AG09319 (cell line): ENCODE measurements around the gene UFC1.

Experiments
- DNase-seq: peaks from one replicate; pipeline ENCODE4 v3.0.0-alpha.2; 2010; ENCODE audit warnings: low read depth; ENCODE audit errors: extremely low read depth
- TF ChIP-seq, protein P1 (sequence below): IDR thresholded peaks from 2 replicates; pipeline ENCODE4 v1.5.1; 2011; ENCODE audit warnings: low read depth, mild to moderate bottlenecking, inconsistent platforms, low read length, moderate library complexity

The UFC1 gene

GRCh38 chr1:161195171-161195570, 41.4 kb downstream of the UFC1 start:
- DNase-seq, result no peak
- TF ChIP-seq, protein P1, sequence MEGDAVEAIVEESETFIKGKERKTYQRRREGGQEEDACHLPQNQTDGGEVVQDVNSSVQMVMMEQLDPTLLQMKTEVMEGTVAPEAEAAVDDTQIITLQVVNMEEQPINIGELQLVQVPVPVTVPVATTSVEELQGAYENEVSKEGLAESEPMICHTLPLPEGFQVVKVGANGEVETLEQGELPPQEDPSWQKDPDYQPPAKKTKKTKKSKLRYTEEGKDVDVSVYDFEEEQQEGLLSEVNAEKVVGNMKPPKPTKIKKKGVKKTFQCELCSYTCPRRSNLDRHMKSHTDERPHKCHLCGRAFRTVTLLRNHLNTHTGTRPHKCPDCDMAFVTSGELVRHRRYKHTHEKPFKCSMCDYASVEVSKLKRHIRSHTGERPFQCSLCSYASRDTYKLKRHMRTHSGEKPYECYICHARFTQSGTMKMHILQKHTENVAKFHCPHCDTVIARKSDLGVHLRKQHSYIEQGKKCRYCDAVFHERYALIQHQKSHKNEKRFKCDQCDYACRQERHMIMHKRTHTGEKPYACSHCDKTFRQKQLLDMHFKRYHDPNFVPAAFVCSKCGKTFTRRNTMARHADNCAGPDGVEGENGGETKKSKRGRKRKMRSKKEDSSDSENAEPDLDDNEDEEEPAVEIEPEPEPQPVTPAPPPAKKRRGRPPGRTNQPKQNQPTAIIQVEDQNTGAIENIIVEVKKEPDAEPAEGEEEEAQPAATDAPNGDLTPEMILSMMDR, result no peak

DNA sequence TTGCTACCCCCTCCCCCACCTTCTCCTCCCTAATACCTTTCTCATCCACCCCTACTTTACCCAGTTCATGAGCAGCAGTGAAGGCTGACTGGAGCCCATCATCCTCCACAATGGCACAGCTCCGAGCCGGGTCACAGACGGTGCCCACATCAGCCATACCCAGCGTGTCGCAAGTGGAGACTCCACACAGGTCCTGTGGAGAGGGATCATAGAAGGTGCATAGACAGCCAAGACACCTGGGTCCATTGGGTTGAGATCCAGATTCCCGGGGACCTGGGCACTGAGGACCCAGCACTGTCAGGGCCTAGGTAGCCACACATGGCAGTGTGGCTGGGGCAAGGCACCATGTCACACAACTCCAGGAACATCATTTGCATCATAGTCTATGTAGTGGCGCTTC, 42.3 kb downstream of the UFC1 start:
- TF ChIP-seq, protein P1, result no peak
- no peak for DNase-seq

- TF ChIP-seq, protein P1, result no peak
- DNase-seq, result peak; percentile 78
These were observed 43.0 kb downstream of the UFC1 start for GRCh38 chr1:161196521-161197451.

DNA sequence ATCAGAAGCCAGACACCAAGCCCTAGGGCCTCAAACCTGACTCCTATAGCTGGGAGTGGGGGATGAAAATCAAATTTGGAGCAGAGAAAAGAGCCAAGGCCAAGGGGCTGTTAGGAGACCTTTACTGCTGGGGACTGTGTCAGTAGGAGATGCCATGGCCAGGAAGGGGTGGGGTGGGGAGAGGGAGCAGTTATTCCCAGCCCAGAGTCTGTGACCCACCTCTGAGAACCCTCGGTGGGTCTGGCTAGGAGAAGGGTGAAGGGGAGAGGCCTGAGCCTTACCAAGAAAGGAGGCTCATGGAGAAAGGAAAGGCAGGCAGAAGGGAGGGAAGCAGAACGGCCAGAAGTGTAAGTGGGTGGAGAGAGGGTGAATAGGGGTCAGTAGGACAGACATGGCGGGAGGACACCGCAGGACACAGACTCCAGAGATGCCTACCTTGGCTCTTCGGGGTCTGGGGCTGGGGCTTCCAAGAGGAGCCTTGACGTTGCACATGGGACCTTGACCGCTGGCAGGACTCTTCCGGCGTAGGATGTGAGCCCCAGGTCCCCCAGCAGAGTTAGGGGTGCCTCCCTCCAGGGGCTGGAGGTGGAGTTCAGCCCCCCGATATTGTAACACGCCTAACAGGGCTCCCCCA, 43.9 kb downstream of the UFC1 start:
- no peak for DNase-seq
- TF ChIP-seq, protein P1, result no peak

GRCh38 chr1:161198194-161198896, 44.6 kb downstream of the UFC1 start:
- no peak for DNase-seq
- TF ChIP-seq, protein P1, result peak; percentile 13

DNA sequence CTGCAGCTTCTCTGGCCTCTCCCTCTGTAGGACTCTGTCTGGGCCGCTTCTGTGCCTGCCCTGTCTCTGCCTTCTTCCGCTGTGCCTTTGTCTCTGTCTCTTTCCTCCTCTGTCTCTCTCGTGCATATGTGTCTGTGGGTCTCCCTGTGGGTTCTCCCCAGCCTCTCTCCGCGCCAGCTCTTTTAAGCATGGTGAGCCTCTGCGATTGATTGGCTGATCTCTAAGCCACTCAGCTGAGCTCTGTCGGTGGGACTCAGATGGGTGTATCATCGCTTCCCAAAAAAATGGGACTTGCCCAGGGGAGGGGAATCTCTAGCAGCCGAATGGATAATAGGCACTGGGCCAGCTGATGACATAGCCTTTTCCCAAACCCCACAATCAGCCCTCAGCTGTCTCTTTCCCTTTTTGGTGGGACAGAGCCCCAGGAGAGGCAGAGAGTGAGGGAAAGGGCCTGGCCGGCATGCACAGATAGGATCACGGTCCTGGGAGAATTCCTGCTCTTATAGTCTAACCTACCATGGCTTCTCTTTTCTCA, 45.2 kb downstream of the UFC1 start, which contains the start of gene ADAMTS4:
Gene ADAMTS4, minus strand, starts transcription at position 158 of the 535 bp plus-strand sequence. CDS start 427 bp downstream, outside the sequence.
- peak; percentile 67 for DNase-seq
- TF ChIP-seq, protein P1, result no peak
